GM23338 (cell line): ENCODE data around the gene ITGB3.

Experiments
- CREB1 ChIP-seq: fragments of 250-450 bp; sonication (Bioruptor Pico); IDR thresholded peaks from 2 replicates; pipeline ENCODE4 v1.5.0; 2020; ENCODE audit warnings: low read depth, mild to moderate bottlenecking, moderate library complexity
- EZH2 ChIP-seq: fragments of 200-600 bp; sonication (generic); IDR thresholded peaks from one replicate; pipeline ENCODE4 v1.8.0; 2017; ENCODE audit warnings: antibody characterized with exemption, mild to moderate bottlenecking, low read depth; ENCODE audit not compliant: unreplicated experiment
- EZH2phosphoT487 ChIP-seq: fragments of 200-600 bp; sonication (generic); IDR thresholded peaks from one replicate; pipeline ENCODE4 v1.8.1; 2018; ENCODE audit warnings: antibody characterized with exemption; ENCODE audit not compliant: unreplicated experiment
- JUNB ChIP-seq: IDR thresholded peaks from one replicate; pipeline ENCODE4 v1.6.1; 2016; ENCODE audit warnings: antibody characterized with exemption; ENCODE audit not compliant: unreplicated experiment
- NANOG ChIP-seq: IDR thresholded peaks from 2 replicates; pipeline ENCODE4 v1.6.1; 2016; ENCODE audit warnings: antibody characterized with exemption, borderline replicate concordance
- POLR2AphosphoS5 ChIP-seq: IDR thresholded peaks from 2 replicates; pipeline ENCODE4 v1.6.1; 2016; ENCODE audit warnings: antibody characterized with exemption, low read depth
- STAT1 ChIP-seq: IDR thresholded peaks from one replicate; pipeline ENCODE4 v1.6.1; 2016; ENCODE audit warnings: antibody characterized with exemption; ENCODE audit not compliant: unreplicated experiment
- ZNF114 ChIP-seq: fragments of 250-450 bp; sonication (Bioruptor Pico); IDR thresholded peaks from 2 replicates; pipeline ENCODE4 v1.5.0; 2020; ENCODE audit warnings: mild to moderate bottlenecking, moderate library complexity
- ZNF331 ChIP-seq: fragments of 250-450 bp; sonication (Bioruptor Pico); IDR thresholded peaks from 2 replicates; pipeline ENCODE4 v1.5.0; 2020; ENCODE audit warnings: low read depth, mild to moderate bottlenecking, moderate library complexity
- TF ChIP-seq, protein P1 (sequence below), 2 experiments: fragments of 200-600 bp in 1 of 2; sonication (generic) in 1 of 2; conservative IDR thresholded peaks; 2 replicates each; pipeline versions ENCODE4 v1.5.1 to v1.6.1; 2016 to 2017; ENCODE audit warnings: antibody characterized with exemption in 2 of 2, low read depth in 2 of 2, mild to moderate bottlenecking in 2 of 2, moderate library complexity in 1 of 2
- TF ChIP-seq, protein P2 (sequence below): IDR thresholded peaks from one replicate; pipeline ENCODE4 v1.6.1; 2018; ENCODE audit warnings: antibody characterized with exemption; ENCODE audit not compliant: unreplicated experiment
- TF ChIP-seq, protein P3 (sequence below): fragments of 250-450 bp; sonication (Bioruptor Pico); IDR thresholded peaks from 2 replicates; pipeline ENCODE4 v1.5.0; 2020; ENCODE audit warnings: mild to moderate bottlenecking, moderate library complexity
- TF ChIP-seq, protein P4 (sequence below): IDR thresholded peaks from 2 replicates; pipeline ENCODE4 v1.6.1; 2016; ENCODE audit warnings: antibody characterized with exemption

DNA sequence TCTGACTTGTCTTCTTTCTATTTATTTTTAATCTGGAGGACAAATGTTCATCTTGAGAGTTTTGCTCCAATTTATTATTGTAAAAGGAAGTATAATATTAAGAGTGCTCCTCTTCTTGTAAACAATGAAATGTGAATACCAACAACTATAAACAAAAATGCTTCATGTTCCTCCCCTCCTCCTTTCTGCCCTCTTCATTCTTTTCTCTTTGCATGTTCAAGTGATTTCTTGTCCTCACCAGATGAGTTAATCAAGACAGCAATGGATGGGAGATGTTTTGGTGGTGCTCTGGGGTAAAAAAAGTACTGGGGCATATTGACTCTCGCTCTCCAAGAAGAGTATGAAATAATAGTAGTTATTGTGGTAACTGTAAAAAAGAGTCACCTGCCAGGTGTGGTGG lies 24.3 kb downstream of the ITGB3 start:
- TF ChIP-seq, protein P1, sequence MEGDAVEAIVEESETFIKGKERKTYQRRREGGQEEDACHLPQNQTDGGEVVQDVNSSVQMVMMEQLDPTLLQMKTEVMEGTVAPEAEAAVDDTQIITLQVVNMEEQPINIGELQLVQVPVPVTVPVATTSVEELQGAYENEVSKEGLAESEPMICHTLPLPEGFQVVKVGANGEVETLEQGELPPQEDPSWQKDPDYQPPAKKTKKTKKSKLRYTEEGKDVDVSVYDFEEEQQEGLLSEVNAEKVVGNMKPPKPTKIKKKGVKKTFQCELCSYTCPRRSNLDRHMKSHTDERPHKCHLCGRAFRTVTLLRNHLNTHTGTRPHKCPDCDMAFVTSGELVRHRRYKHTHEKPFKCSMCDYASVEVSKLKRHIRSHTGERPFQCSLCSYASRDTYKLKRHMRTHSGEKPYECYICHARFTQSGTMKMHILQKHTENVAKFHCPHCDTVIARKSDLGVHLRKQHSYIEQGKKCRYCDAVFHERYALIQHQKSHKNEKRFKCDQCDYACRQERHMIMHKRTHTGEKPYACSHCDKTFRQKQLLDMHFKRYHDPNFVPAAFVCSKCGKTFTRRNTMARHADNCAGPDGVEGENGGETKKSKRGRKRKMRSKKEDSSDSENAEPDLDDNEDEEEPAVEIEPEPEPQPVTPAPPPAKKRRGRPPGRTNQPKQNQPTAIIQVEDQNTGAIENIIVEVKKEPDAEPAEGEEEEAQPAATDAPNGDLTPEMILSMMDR (conservative IDR thresholded peaks at IDR 0.05; ENCODE audit: low read depth in 2 of 2) = no peak
- TF ChIP-seq ZNF331 (no peak), EZH2 (no peak), POLR2AphosphoS5 (no peak), JUNB (no peak), EZH2phosphoT487 (no peak), CREB1 (CRISPR knock-in tag) (no peak), ZNF114 (CRISPR knock-in tag) (no peak), STAT1 (no peak), NANOG (no peak)
- TF ChIP-seq, protein P2, sequence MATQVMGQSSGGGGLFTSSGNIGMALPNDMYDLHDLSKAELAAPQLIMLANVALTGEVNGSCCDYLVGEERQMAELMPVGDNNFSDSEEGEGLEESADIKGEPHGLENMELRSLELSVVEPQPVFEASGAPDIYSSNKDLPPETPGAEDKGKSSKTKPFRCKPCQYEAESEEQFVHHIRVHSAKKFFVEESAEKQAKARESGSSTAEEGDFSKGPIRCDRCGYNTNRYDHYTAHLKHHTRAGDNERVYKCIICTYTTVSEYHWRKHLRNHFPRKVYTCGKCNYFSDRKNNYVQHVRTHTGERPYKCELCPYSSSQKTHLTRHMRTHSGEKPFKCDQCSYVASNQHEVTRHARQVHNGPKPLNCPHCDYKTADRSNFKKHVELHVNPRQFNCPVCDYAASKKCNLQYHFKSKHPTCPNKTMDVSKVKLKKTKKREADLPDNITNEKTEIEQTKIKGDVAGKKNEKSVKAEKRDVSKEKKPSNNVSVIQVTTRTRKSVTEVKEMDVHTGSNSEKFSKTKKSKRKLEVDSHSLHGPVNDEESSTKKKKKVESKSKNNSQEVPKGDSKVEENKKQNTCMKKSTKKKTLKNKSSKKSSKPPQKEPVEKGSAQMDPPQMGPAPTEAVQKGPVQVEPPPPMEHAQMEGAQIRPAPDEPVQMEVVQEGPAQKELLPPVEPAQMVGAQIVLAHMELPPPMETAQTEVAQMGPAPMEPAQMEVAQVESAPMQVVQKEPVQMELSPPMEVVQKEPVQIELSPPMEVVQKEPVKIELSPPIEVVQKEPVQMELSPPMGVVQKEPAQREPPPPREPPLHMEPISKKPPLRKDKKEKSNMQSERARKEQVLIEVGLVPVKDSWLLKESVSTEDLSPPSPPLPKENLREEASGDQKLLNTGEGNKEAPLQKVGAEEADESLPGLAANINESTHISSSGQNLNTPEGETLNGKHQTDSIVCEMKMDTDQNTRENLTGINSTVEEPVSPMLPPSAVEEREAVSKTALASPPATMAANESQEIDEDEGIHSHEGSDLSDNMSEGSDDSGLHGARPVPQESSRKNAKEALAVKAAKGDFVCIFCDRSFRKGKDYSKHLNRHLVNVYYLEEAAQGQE = no peak
- TF ChIP-seq, protein P3, sequence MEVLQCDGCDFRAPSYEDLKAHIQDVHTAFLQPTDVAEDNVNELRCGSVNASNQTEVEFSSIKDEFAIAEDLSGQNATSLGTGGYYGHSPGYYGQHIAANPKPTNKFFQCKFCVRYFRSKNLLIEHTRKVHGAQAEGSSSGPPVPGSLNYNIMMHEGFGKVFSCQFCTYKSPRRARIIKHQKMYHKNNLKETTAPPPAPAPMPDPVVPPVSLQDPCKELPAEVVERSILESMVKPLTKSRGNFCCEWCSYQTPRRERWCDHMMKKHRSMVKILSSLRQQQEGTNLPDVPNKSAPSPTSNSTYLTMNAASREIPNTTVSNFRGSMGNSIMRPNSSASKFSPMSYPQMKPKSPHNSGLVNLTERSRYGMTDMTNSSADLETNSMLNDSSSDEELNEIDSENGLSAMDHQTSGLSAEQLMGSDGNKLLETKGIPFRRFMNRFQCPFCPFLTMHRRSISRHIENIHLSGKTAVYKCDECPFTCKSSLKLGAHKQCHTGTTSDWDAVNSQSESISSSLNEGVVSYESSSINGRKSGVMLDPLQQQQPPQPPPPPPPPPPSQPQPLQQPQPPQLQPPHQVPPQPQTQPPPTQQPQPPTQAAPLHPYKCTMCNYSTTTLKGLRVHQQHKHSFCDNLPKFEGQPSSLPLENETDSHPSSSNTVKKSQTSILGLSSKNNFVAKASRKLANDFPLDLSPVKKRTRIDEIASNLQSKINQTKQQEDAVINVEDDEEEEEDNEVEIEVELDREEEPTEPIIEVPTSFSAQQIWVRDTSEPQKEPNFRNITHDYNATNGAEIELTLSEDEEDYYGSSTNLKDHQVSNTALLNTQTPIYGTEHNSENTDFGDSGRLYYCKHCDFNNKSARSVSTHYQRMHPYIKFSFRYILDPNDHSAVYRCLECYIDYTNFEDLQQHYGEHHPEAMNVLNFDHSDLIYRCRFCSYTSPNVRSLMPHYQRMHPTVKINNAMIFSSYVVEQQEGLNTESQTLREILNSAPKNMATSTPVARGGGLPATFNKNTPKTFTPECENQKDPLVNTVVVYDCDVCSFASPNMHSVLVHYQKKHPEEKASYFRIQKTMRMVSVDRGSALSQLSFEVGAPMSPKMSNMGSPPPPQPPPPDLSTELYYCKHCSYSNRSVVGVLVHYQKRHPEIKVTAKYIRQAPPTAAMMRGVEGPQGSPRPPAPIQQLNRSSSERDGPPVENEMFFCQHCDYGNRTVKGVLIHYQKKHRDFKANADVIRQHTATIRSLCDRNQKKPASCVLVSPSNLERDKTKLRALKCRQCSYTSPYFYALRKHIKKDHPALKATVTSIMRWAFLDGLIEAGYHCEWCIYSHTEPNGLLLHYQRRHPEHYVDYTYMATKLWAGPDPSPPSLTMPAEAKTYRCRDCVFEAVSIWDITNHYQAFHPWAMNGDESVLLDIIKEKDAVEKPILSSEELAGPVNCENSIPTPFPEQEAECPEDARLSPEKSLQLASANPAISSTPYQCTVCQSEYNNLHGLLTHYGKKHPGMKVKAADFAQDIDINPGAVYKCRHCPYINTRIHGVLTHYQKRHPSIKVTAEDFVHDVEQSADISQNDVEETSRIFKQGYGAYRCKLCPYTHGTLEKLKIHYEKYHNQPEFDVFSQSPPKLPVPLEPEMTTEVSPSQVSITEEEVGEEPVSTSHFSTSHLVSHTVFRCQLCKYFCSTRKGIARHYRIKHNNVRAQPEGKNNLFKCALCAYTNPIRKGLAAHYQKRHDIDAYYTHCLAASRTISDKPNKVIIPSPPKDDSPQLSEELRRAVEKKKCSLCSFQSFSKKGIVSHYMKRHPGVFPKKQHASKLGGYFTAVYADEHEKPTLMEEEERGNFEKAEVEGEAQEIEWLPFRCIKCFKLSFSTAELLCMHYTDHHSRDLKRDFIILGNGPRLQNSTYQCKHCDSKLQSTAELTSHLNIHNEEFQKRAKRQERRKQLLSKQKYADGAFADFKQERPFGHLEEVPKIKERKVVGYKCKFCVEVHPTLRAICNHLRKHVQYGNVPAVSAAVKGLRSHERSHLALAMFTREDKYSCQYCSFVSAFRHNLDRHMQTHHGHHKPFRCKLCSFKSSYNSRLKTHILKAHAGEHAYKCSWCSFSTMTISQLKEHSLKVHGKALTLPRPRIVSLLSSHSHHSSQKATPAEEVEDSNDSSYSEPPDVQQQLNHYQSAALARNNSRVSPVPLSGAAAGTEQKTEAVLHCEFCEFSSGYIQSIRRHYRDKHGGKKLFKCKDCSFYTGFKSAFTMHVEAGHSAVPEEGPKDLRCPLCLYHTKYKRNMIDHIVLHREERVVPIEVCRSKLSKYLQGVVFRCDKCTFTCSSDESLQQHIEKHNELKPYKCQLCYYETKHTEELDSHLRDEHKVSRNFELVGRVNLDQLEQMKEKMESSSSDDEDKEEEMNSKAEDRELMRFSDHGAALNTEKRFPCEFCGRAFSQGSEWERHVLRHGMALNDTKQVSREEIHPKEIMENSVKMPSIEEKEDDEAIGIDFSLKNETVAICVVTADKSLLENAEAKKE = no peak
- TF ChIP-seq, protein P4, sequence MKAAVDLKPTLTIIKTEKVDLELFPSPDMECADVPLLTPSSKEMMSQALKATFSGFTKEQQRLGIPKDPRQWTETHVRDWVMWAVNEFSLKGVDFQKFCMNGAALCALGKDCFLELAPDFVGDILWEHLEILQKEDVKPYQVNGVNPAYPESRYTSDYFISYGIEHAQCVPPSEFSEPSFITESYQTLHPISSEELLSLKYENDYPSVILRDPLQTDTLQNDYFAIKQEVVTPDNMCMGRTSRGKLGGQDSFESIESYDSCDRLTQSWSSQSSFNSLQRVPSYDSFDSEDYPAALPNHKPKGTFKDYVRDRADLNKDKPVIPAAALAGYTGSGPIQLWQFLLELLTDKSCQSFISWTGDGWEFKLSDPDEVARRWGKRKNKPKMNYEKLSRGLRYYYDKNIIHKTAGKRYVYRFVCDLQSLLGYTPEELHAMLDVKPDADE = no peak
